A204.1 (cell line): ENCODE measurements around the gene POLR2H.

Experiments
- FAIRE-seq: peaks from 2 replicates; lab custom pipeline; 2012; peaks lifted over from hg19 to GRCh38; lab: Jason Lieb, UNC

Gene POLR2H

DNA sequence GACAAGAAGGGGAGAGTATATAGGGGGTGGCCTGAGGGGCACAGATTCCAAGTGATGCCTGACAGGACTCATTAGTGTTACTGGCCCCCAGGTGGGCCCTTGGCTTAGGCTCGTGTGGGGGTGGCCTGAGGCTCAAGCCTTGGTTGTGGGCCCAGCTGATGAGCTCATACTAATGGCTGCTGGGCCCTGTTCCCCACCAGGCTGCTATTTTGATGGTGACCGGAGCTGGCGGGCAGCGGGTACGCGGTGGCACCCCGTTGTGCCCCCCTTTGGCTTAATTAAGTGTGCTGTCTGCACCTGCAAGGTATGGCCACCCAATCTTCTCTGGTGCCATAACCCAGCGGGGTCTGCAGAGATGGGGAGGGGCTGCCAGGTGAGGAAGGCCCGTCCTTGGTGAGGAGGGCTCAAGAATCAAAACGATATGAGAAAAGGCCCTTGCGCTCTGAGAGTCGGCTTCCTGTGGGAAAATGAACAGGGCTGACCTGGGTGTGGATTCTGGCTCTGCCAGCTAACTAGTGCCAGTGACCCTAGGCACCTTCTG, 25.7 kb downstream of the POLR2H start:
- FAIRE-seq, result no peak

DNA sequence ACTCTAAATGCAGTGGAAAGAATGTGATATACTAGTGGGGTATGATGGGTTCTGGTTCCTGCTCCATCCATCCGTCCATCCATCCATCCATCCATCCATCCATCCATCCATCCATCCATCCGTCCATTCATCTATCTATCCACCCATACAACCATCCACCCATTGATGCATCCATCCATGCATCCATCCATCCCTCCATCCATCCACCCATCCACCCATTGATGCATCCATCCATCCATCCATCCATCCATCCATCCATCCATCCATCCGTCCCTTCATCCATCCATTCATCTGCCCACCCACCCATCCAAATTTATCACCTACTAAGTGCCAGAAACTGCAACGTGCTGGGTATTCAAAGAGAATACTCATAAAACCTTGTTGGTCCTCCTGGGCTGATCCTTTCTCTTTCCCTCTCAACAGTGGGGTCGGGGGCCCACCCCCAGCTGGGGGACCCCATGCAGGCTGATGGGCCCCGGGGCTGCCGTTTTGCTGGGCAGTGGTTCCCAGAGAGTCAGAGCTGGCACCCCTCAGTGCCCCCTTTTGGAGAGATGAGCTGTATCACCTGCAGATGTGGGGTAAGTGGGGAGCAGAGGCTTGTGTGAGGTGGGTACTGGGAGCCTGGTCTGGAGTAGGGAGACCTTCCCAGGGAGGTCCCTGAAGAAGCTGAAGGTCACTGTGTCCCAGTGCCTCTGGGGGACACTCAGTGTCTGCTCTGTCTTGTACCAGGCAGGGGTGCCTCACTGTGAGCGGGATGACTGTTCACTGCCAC, 26.8 kb downstream of the POLR2H start:
- FAIRE-seq, result no peak

DNA sequence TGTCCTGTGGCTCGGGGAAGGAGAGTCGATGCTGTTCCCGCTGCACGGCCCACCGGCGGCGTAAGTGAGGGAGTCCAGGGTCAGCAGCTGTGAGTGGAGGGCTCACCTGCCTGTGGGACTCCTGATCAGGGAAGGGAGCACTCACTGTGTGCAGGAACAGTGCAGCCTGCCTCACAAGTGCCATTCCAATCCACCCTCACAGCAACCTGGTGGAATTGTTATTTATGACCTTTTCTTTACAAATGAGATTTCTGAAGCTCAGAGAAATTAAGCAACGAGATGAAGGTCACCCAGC, 27.4 kb downstream of the POLR2H start:
- FAIRE-seq, result no peak

DNA sequence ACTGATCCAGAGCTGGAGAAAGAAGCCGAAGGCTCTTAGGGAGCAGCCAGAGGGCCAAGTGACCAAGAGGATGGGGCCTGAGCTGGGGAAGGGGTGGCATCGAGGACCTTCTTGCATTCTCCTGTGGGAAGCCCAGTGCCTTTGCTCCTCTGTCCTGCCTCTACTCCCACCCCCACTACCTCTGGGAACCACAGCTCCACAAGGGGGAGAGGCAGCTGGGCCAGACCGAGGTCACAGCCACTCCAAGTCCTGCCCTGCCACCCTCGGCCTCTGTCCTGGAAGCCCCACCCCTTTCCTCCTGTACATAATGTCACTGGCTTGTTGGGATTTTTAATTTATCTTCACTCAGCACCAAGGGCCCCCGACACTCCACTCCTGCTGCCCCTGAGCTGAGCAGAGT, 27.9 kb downstream of the POLR2H start:
- no peak for FAIRE-seq

DNA sequence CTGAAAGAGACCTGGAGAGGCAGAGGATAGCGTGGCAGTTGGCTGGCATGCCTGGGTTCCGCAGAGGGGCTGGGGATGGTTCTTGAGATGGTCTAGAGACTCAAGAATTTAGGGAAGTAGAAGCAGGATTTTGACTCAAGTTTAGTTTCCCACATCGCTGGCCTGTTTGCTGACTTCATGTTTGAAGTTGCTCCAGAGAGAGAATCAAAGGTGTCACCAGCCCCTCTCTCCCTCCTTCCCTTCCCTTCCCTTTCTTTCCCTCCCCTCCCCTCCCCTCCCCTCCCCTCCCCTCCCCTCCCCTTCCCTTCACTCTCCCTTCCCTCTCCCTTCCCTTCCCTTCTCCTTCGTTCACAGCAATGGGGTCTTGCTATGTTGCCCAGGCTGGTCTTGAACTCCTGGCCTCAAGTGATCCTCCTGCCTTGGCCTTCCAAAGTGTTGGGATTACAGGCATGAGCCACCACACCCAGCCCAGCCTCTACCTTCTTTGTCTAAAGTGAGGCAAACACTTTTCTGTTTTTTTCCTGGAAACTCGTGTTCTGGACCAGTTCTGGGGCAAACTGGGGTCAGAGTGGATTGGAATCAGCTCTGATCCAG, 28.5 kb downstream of the POLR2H start:
- FAIRE-seq, result no peak

DNA sequence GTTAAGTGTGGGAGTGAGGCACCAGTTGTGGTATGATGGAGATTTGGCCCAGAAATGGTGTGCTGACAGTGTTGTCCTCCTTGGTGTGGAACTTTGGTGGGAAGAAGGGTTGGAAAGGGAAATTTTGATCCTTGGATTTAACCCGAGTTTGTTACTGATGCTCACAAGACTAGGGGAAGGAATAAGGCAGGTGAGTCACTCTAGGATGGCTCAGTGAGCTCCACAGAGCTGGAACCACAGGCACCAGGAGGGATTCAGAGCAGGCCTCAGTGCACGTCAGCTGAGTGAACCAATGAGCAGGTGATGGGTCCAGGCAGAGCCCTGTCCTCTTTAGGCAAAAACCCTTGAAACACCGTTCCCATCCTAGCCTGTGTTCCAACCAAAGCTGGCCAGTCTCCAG, 29.8 kb downstream of the POLR2H start:
- FAIRE-seq, result no peak

DNA sequence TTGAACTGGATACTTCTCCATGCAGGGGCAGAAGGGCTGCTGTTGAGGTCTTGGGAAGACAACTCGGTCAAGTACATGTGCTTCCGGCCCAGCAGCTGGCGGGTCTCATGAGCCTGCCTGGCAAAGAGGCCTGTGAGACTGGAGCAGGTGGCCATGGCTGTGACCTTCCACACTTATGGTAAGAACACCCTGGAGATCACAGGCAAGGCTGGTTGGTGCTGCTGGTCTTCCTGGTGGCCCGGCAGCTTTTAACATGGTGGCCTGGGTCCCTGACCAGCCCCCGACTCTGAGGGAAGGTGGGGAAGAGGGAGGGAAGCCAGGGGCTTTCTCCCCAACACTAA, 33.8 kb downstream of the POLR2H start:
- no peak for FAIRE-seq

DNA sequence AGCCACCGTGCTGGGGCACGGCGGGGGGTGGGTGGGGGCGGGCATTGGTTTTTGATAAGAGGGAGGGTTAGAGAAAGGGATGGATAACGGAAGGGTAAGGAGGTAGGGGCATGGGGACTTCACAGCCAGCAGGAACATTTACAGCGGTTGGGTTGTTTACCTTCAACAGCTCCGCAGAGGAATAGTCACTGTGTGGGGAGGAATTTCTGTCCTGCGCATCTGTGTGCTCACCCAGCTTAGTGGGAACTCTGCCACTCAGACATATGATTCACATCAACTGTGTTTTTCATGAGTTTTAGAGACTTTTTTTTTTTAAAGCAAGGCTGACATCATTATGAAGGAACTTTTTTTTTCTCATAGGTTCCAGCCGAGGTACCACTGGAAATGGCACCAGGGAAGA, 37.9 kb downstream of the POLR2H start:
- FAIRE-seq, result no peak

DNA sequence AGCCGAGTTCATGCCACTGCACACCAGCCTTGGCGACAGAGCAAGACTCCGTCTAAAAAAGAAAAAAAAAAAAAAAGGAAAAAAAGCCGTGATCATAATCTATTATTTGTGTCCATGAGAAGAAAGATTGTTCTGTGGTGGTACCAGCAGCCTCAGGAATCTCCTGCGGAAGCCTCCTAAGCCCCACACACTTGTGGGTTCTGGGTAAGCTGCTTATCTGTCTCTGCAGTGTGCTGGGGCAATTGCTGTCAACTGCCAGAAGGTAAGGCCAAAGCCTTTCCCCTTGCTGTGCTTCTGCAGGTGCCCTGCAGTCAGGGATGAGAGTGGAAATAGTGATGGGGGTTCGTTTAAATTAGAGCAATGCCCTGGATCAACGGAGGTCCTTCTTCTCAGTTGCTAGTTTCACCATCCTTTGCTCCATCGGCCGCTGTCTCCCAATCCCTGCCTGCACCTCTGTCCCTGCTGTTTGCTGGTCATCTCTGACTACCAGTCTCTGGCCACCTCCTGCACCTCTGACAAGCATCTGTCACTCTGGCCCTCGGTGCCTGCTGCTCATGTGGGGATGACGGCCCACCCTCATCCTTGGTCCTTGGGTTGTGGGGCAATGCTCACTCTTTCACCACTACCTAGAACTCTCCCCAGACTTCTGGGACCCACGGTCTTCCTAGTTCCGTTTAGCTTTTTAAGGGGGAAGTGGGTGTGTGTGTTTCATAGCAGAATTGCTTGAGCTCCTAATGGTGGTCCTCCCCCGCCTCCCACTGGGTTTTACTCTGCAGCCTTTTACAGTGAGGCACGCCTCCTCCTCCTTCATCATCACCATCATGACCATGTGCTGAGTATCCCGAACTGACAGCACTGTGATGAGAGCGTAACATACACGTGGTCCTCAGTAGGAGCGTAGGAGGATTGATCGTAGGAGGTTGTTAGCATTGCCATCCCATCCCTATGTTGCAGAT, 43.8 kb downstream of the POLR2H start:
- no peak for FAIRE-seq

DNA sequence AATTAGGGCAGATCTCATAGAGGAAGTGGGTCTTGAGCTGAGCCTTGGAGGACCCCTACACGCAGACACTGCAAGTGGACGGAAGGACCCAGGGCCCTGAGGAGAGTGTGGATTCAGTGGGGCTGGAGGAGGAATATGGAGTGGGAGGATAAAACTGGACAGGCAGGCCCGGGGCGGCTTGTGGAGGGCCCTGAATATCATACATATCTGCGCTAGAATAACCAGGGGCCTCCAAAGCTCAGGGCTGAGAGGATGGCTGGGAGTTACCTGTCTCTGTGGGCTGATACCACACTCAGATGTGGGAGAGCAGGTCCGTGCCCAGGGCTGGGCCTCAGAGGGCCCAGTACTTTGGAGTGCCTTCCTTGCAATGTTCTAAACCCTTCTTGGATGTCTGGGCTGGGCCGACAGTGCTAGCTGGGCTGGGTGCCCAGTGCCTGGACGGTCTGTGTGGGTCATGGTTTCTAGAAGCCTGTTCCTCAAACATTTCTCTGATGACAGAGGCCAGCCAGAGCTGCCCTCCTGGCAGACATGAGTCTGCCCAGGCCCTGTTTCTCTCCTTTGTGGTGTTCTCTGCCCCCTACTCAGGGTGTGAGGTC, 47.9 kb downstream of the POLR2H start:
- no peak for FAIRE-seq

DNA sequence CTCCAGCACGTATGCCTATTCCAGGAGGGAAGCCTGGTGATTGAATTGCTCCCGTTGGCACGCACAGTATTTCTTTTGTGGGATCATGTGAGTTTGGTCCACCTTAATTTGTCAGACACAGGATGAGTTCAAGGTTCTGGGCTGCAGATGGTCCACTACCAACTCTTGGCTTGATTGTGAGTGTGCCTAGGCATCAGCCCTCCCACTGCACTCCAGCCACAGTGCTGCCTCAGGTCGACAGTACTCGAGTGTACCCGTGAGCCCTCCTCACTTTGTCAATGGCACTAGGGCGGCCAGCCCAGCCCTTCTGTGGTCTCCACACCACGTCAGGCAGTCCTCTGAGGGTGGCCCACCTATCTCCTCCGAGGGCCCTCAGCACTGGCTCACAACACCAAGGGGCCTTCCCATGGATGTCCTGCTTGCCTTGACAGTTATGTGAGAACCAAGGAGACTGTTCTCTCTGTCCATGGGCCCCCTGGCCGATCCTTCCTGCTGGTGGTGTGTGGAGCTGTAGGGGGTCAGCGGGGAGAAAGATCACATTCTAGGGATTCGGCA, 48.5 kb downstream of the POLR2H start:
- no peak for FAIRE-seq

DNA sequence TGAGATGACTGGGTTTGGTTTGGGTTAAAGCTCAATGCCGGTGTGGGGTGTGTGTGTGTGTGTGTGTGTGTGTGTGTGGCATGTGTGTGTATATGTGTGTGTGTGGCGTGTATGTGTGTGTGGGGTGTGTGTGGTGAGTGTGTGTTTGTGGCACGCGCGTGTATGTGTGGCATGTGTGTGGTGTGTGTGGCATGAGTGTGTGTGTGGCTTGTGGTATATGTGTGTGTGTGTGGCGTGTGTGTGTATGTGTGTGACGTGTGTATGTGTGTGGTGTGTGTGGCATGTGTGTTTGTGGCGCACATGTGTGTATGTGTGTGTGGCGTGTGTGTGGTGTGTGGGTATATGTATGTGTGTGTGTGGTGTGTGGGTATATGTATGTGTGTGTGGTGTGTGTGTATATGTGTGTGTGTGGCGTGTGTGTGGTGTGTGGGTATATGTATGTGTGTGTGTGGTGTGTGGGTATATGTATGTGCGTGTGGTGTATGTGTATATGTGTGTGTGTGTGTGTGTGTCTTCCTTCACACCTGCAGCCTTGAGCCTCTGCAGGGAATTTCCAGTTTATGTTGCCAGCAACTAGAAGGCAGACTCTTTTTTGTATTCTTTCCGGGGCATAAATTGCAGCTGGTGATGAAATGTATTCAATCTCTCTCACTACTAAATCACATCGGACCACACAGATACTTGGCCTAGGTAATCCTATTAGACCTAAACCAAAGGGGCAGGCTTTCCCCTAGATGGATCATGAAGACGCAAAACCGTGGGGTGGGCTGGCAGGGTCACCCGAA, 53.1 kb downstream of the POLR2H start:
- FAIRE-seq, result no peak

DNA sequence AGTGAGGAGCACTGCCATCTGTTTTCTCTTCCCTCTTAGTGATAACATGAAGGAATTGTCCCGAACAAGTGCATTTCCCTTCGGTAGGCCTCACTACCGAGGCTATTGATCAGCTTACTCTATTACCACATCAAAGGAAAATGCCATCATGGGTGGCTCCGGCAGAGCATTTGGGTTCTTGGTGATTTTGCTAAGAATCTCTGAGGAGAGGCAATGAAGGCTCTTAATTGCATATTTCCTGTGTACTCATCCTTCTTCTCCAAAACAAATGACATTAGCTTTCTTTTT, 53.6 kb downstream of the POLR2H start:
- FAIRE-seq, result no peak

DNA sequence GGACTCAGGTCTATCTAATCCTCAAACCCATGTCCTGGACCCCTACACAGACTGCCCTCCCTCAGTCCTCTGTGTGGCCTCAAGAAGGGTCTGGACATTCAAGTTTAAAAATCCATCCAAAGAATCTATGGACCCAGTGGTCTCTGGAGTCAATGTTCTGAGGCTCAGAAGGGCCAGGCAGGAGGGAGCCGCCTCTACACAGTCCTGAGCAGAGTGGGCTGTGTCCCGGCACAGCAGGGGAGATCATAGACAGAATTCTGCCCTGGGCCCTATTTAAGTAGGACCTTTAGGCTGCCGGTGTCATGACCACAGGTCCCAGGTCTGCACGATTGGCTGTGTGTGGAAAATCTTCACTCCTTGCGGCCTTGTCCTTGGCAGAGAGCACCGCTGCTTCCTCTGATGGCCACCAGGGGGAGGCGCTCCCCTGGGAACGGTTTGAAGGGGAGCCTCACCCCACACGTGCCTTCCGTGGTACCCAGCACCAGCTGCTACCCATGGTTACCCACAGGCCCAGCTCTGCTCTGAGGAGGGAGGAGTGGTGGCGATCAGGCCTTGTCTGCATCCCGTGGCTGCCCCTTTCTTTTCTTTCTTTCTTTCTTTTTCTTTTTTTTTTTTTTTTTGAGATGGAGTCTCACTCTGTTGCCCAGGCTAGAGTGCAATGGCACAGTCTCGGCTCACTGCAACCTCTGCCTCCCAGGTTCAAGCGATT, 56.3 kb downstream of the POLR2H start:
- FAIRE-seq, result no peak
